H9 (cell line): ENCODE results near the gene CTIF. TPM values are rescaled to one million over a fixed set of nuclear protein-coding genes. Genes with fewer than 3 reads are reported as not detected.
A peak's percentile ranks its signal among the peaks of the same experiment; 100 is the strongest.

Source experiments
- DNase-seq: peaks from one replicate; pipeline ENCODE4 v3.0.0-alpha.2; 2017
- H2AFZ ChIP-seq: one replicate; pipeline ENCODE4 v1.6.1; 2013; ENCODE audit warnings: mild to moderate bottlenecking, low read length, control low read depth, moderate library complexity
- H2AK5ac ChIP-seq: 2 replicates; pipeline ENCODE4 v1.6.1; 2013; ENCODE audit warnings: low read length, control low read depth, mixed read lengths; ENCODE audit not compliant: insufficient read length
- H2BK120ac ChIP-seq: one replicate; pipeline ENCODE4 v1.6.1; 2013; ENCODE audit warnings: low read depth, mild to moderate bottlenecking, low read length, control low read depth, inconsistent platforms; ENCODE audit not compliant: poor library complexity, severe bottlenecking
- H2BK12ac ChIP-seq: 2 replicates; pipeline ENCODE4 v1.6.1; 2013; ENCODE audit warnings: low read length, control low read depth, mixed read lengths, low read depth; ENCODE audit not compliant: insufficient read length
- H2BK15ac ChIP-seq: 2 replicates; pipeline ENCODE4 v1.6.1; 2013; ENCODE audit warnings: low read depth, low read length, control low read depth
- H2BK20ac ChIP-seq: one replicate; pipeline ENCODE4 v1.6.1; 2013; ENCODE audit warnings: low read depth, mild to moderate bottlenecking, low read length, control low read depth, inconsistent platforms; ENCODE audit not compliant: poor library complexity, severe bottlenecking
- H2BK5ac ChIP-seq: 2 replicates; pipeline ENCODE4 v1.6.1; 2013; ENCODE audit warnings: low read length, control low read depth, mixed read lengths; ENCODE audit not compliant: insufficient read length
- H3K14ac ChIP-seq: 2 replicates; pipeline ENCODE4 v1.6.1; 2013; ENCODE audit warnings: low read length, control low read depth; ENCODE audit not compliant: insufficient read depth
- H3K18ac ChIP-seq: 2 replicates; pipeline ENCODE4 v1.6.1; 2013; ENCODE audit warnings: low read depth, mild to moderate bottlenecking, mixed read lengths, low read length, control low read depth; ENCODE audit not compliant: insufficient read length
- H3K23ac ChIP-seq: 2 replicates; pipeline ENCODE4 v1.6.1; 2013; ENCODE audit warnings: low read length, control low read depth, mixed read lengths, low read depth; ENCODE audit not compliant: insufficient read length
- H3K23me2 ChIP-seq: 2 replicates; pipeline ENCODE4 v1.6.1; 2013; ENCODE audit warnings: low read depth, mild to moderate bottlenecking, mixed read lengths, low read length, control low read depth; ENCODE audit not compliant: insufficient read length, poor library complexity, severe bottlenecking
- H3K27ac ChIP-seq: 2 replicates; pipeline ENCODE4 v1.5.1; 2013; ENCODE audit warnings: low read length, control low read depth, mixed read lengths, low read depth; ENCODE audit not compliant: insufficient read length
- H3K27me3 ChIP-seq: 2 replicates; pipeline ENCODE4 v1.6.1; 2013; ENCODE audit warnings: low read length, control low read depth, inconsistent platforms; ENCODE audit not compliant: insufficient read depth
- H3K4ac ChIP-seq: 2 replicates; pipeline ENCODE4 v1.6.1; 2013; ENCODE audit warnings: low read depth, mild to moderate bottlenecking, control low read depth, inconsistent platforms, low read length, moderate library complexity
- H3K4me1 ChIP-seq: 2 replicates; pipeline ENCODE4 v1.6.1; 2013; ENCODE audit warnings: low read length, control low read depth, inconsistent platforms; ENCODE audit not compliant: insufficient read depth
- H3K4me2 ChIP-seq: 2 replicates; pipeline ENCODE4 v1.6.1; 2013; ENCODE audit warnings: low read length, control low read depth, mixed read lengths; ENCODE audit not compliant: insufficient read length, insufficient read depth
- H3K56ac ChIP-seq: 2 replicates; pipeline ENCODE4 v1.6.1; 2013; ENCODE audit warnings: low read depth, mild to moderate bottlenecking, mixed read lengths, low read length, control low read depth; ENCODE audit not compliant: insufficient read length
- H3K79me1 ChIP-seq: 2 replicates; pipeline ENCODE4 v1.6.1; 2013; ENCODE audit warnings: low read depth, mild to moderate bottlenecking, moderate library complexity, low read length, control low read depth, inconsistent platforms; ENCODE audit not compliant: insufficient read depth, poor library complexity, severe bottlenecking
- H3K79me2 ChIP-seq: 2 replicates; pipeline ENCODE4 v1.6.1; 2013; ENCODE audit warnings: low read length, control low read depth, inconsistent platforms; ENCODE audit not compliant: insufficient read depth
- H3K9ac ChIP-seq: 2 replicates; pipeline ENCODE4 v1.6.1; 2013; ENCODE audit warnings: low read length, control low read depth, mixed read lengths; ENCODE audit not compliant: insufficient read length; ENCODE audit errors: extremely low read depth
- H3K9me3 ChIP-seq: one replicate; pipeline ENCODE4 v1.6.1; 2013; ENCODE audit warnings: low read depth, low read length, inconsistent platforms; ENCODE audit not compliant: control insufficient read depth
- H3T11ph ChIP-seq: one replicate; pipeline ENCODE4 v1.6.1; 2013; ENCODE audit warnings: mild to moderate bottlenecking, low read length, control low read depth, inconsistent platforms
- H4K20me1 ChIP-seq: one replicate; pipeline ENCODE4 v1.6.1; 2013; ENCODE audit not compliant: control insufficient read depth, insufficient read length, insufficient read depth
- H4K5ac ChIP-seq: 2 replicates; pipeline ENCODE4 v1.6.1; 2013; ENCODE audit warnings: low read depth, mild to moderate bottlenecking, mixed read lengths, low read length, control low read depth; ENCODE audit not compliant: insufficient read length
- H4K8ac ChIP-seq: replicated peaks from 2 replicates; pipeline ENCODE4 v1.6.1; 2013; ENCODE audit warnings: low read length, control low read depth, mixed read lengths, low read depth; ENCODE audit not compliant: insufficient read length
- H4K91ac ChIP-seq: 2 replicates; pipeline ENCODE4 v1.6.1; 2013; ENCODE audit warnings: low read depth, mild to moderate bottlenecking, moderate library complexity, mixed read lengths, low read length, control low read depth; ENCODE audit not compliant: insufficient read length
- H3K27ac Mint-ChIP-seq, 3 experiments: 2 replicates in 2 of 3; 3 replicates in 1 of 3; pipeline ENCODE4 v1.8.0; 2020 to 2021; ENCODE audit warnings: mixed read lengths in 3 of 3, mild to moderate bottlenecking in 1 of 3, moderate library complexity in 1 of 3
- H3K27me3 Mint-ChIP-seq: 2 replicates; pipeline ENCODE4 v1.8.0; 2021; ENCODE audit warnings: low read depth, mild to moderate bottlenecking, moderate library complexity, mixed read lengths
- H3K36me3 Mint-ChIP-seq, 3 experiments: 2 replicates in 2 of 3; 3 replicates in 1 of 3; pipeline ENCODE4 v1.8.0; 2020 to 2021; ENCODE audit warnings: low read depth in 3 of 3, mixed read lengths in 3 of 3; ENCODE audit not compliant: insufficient read depth in 1 of 3
- H3K4me1 Mint-ChIP-seq, 2 experiments: 2 replicates each; pipeline ENCODE4 v1.8.0; 2020; ENCODE audit warnings: mixed read lengths in 2 of 2
- H3K4me3 Mint-ChIP-seq, 2 experiments: 2 replicates in 1 of 2; 3 replicates in 1 of 2; pipeline ENCODE4 v1.8.0; 2020 to 2021; ENCODE audit warnings: mild to moderate bottlenecking in 2 of 2, mixed read lengths in 2 of 2, moderate library complexity in 1 of 2
- H3K9me3 Mint-ChIP-seq, 2 experiments: 2 replicates in 1 of 2; 3 replicates in 1 of 2; pipeline ENCODE4 v1.8.0; 2020; ENCODE audit warnings: mild to moderate bottlenecking in 2 of 2, mixed read lengths in 2 of 2, moderate library complexity in 1 of 2
- CTCF ChIP-seq: fragments of 200-600 bp; sonication (generic); conservative IDR thresholded peaks from 3 replicates; pipeline ENCODE4 v1.8.0; 2021; ENCODE audit warnings: antibody characterized with exemption, mild to moderate bottlenecking
- WGBS: extraction: QIAGEN DNeasy Blood & Tissue Kit; methylation state at CpG from one replicate; pipeline ENCODE4 v1.1.7; 2013; ENCODE audit warnings: missing lambda C conversion rate, low lambda C conversion rate, mixed read lengths; ENCODE audit not compliant: insufficient read length; ENCODE audit errors: extremely low coverage; 5-methylcytosine and 5-hydroxymethylcytosine counted together
- total RNA-seq: library from RNA; stranded (reverse); gene quantifications from 2 replicates; pipeline ENCODE4 v1.2.1, GENCODE V29; 2021

Gene CTIF
- total RNA-seq, 1 experiment from 2014 or later: 15.8 TPM

GRCh38 chr18:48529796-48530195 is 9.0 kb upstream of the CTIF start:
- Histone ChIP-seq H2AK5ac (no peak overlapping the region), H3K18ac (no peak overlapping the region), H3K9ac (no peak overlapping the region), H4K91ac (no peak overlapping the region), H2BK120ac (no peak overlapping the region), H3K23me2 (no peaks in the 10 kb centered on the region), H3K14ac (no peak overlapping the region), H3K79me1 (no peaks in the 10 kb centered on the region), H3K27ac (no peak overlapping the region), H2BK12ac (no peak overlapping the region), H3K56ac (no peak overlapping the region), H3K4me2 (no peak overlapping the region), H3K9me3 (no peaks in the 10 kb centered on the region), H2BK15ac (no peak overlapping the region), H2BK5ac (no peak overlapping the region), H3K79me2 (no peaks in the 10 kb centered on the region), H3K4ac (no peak overlapping the region), H3T11ph (no peak overlapping the region), H2AFZ (no peak overlapping the region), H3K23ac (no peak overlapping the region), H3K27me3 (no peaks in the 10 kb centered on the region), H4K5ac (no peak overlapping the region), H4K20me1 (no peaks in the 10 kb centered on the region), H4K8ac (no peak overlapping the region), H3K4me1 (no peaks in the 10 kb centered on the region), H2BK20ac (no peak overlapping the region)
- peak; percentile 15 for DNase-seq
- no peak for TF ChIP-seq CTCF
- Mint-ChIP-seq H3K36me3 (no peaks in the 10 kb centered on the region), H3K9me3 (no peaks in the 10 kb centered on the region), H3K27ac (no peak overlapping the region), H3K27me3 (peaks cover 14% of the 10 kb centered on the region), H3K4me3 (no peak overlapping the region), H3K4me1 (peaks cover 6 to 9% of the 10 kb centered on the region in 2 experiments)
- no CpG with 5 or more reads among the region's 2 CpGs for WGBS
